ENCODE results near the gene OCRL.

The OCRL gene

GRCh38 chrX:129606918-129607317 is 66.9 kb downstream of the OCRL start:
- H3K79me2 ChIP-seq (ENCODE audit: control insufficient read depth, low read length): no peaks in the 10 kb centered on the region
- no peaks in the 10 kb centered on the region for H4K20me1 ChIP-seq (ENCODE audit: control insufficient read depth, insufficient read depth, low read depth, low read length)
- H3K27me3 ChIP-seq (ENCODE audit: control insufficient read depth, low read length): no peaks in the 10 kb centered on the region
- TF ChIP-seq CTCF (IDR thresholded peaks at IDR 0.05; ENCODE audit: low read depth, low read length, poor library complexity, severe bottlenecking): peak; percentile 48
- TF ChIP-seq EZH2phosphoT487 (IDR thresholded peaks at IDR 0.05; ENCODE audit: borderline replicate concordance, low read length): no peak
- no peaks in the 10 kb centered on the region for H3F3A ChIP-seq (ENCODE audit: control insufficient read depth, insufficient read depth)
- H3K36me3 ChIP-seq (ENCODE audit: control insufficient read depth, low read length): no peaks in the 10 kb centered on the region
- no peak overlapping the region for H3K4me3 ChIP-seq (ENCODE audit: low read length)
- H3K9me2 ChIP-seq (replicated peaks; ENCODE audit: control insufficient read depth, low read length): no peaks in the 10 kb centered on the region
- no peak overlapping the region for H3K27ac ChIP-seq (ENCODE audit: low read depth, low read length)
- no peaks in the 10 kb centered on the region for H3K9me3 ChIP-seq (ENCODE audit: control insufficient read depth, insufficient read depth, low read length)
- no peak overlapping the region for H3K4me2 ChIP-seq (ENCODE audit: low read length)
- H3K4me1 ChIP-seq (ENCODE audit: control insufficient read depth, low read length): peaks cover 11% of the 10 kb centered on the region

GRCh38 chrX:129608496-129608895 is 68.4 kb downstream of the OCRL start:
- no peaks in the 10 kb centered on the region for H3K9me3 ChIP-seq (ENCODE audit: control insufficient read depth, insufficient read depth, low read length)
- H3K9me2 ChIP-seq (replicated peaks; ENCODE audit: control insufficient read depth, low read length): no peaks in the 10 kb centered on the region
- TF ChIP-seq CTCF (IDR thresholded peaks at IDR 0.05; ENCODE audit: low read depth, low read length, poor library complexity, severe bottlenecking): no peak
- TF ChIP-seq EZH2phosphoT487 (IDR thresholded peaks at IDR 0.05; ENCODE audit: borderline replicate concordance, low read length): no peak
- no peak overlapping the region for H3K4me3 ChIP-seq (ENCODE audit: low read length)
- no peak overlapping the region for H3K4me2 ChIP-seq (ENCODE audit: low read length)
- H3K79me2 ChIP-seq (ENCODE audit: control insufficient read depth, low read length): no peaks in the 10 kb centered on the region
- H3K27me3 ChIP-seq (ENCODE audit: control insufficient read depth, low read length): no peaks in the 10 kb centered on the region
- H3K36me3 ChIP-seq (ENCODE audit: control insufficient read depth, low read length): no peaks in the 10 kb centered on the region
- H3F3A ChIP-seq (ENCODE audit: control insufficient read depth, insufficient read depth): no peaks in the 10 kb centered on the region
- H4K20me1 ChIP-seq (ENCODE audit: control insufficient read depth, insufficient read depth, low read depth, low read length): no peaks in the 10 kb centered on the region
- no peak overlapping the region for H3K27ac ChIP-seq (ENCODE audit: low read depth, low read length)
- peaks cover 11% of the 10 kb centered on the region for H3K4me1 ChIP-seq (ENCODE audit: control insufficient read depth, low read length)

GRCh38 chrX:129609395-129609794 is 69.3 kb downstream of the OCRL start:
- H4K20me1 ChIP-seq (ENCODE audit: control insufficient read depth, insufficient read depth, low read depth, low read length): no peaks in the 10 kb centered on the region
- H3K9me3 ChIP-seq (ENCODE audit: control insufficient read depth, insufficient read depth, low read length): no peaks in the 10 kb centered on the region
- H3K4me3 ChIP-seq (ENCODE audit: low read length): no peak overlapping the region
- no peaks in the 10 kb centered on the region for H3K36me3 ChIP-seq (ENCODE audit: control insufficient read depth, low read length)
- no peak overlapping the region for H3K4me2 ChIP-seq (ENCODE audit: low read length)
- H3K27ac ChIP-seq (ENCODE audit: low read depth, low read length): no peak overlapping the region
- no peaks in the 10 kb centered on the region for H3F3A ChIP-seq (ENCODE audit: control insufficient read depth, insufficient read depth)
- no peaks in the 10 kb centered on the region for H3K27me3 ChIP-seq (ENCODE audit: control insufficient read depth, low read length)
- no peaks in the 10 kb centered on the region for H3K79me2 ChIP-seq (ENCODE audit: control insufficient read depth, low read length)
- TF ChIP-seq CTCF (IDR thresholded peaks at IDR 0.05; ENCODE audit: low read depth, low read length, poor library complexity, severe bottlenecking): peak; percentile 19
- no peak for TF ChIP-seq EZH2phosphoT487 (IDR thresholded peaks at IDR 0.05; ENCODE audit: borderline replicate concordance, low read length)
- peaks cover 5% of the 10 kb centered on the region for H3K4me1 ChIP-seq (ENCODE audit: control insufficient read depth, low read length)
- H3K9me2 ChIP-seq (replicated peaks; ENCODE audit: control insufficient read depth, low read length): no peaks in the 10 kb centered on the region

GRCh38 chrX:129612396-129612795 is 72.3 kb downstream of the OCRL start:
- Histone ChIP-seq H3F3A (ENCODE audit: control insufficient read depth, insufficient read depth) (no peaks in the 10 kb centered on the region), H3K9me3 (ENCODE audit: control insufficient read depth, insufficient read depth, low read length) (no peaks in the 10 kb centered on the region), H3K4me2 (ENCODE audit: low read length) (no peak overlapping the region), H3K4me3 (ENCODE audit: low read length) (no peak overlapping the region), H3K27ac (ENCODE audit: low read depth, low read length) (no peak overlapping the region), H3K79me2 (ENCODE audit: control insufficient read depth, low read length) (no peaks in the 10 kb centered on the region), H4K20me1 (ENCODE audit: control insufficient read depth, insufficient read depth, low read depth, low read length) (no peaks in the 10 kb centered on the region), H3K27me3 (ENCODE audit: control insufficient read depth, low read length) (no peaks in the 10 kb centered on the region), H3K9me2 (replicated peaks; ENCODE audit: control insufficient read depth, low read length) (no peaks in the 10 kb centered on the region), H3K36me3 (ENCODE audit: control insufficient read depth, low read length) (no peaks in the 10 kb centered on the region), H3K4me1 (ENCODE audit: control insufficient read depth, low read length) (no peaks in the 10 kb centered on the region)
- TF ChIP-seq EZH2phosphoT487 (IDR thresholded peaks at IDR 0.05; ENCODE audit: borderline replicate concordance, low read length) (no peak), CTCF (IDR thresholded peaks at IDR 0.05; ENCODE audit: low read depth, low read length, poor library complexity, severe bottlenecking) (no peak)

All from DOHH2 (cell line).